Stimulated activated CD4-positive, alpha-beta T cell treated with anti-CD3 and anti-CD28 coated beads, Interleukin-12 subunit alpha, Interleukin-12 subunit beta, amount 100 ng/mL, for 24 hours (primary cell): Measurements from ENCODE around the gene TNFRSF1B.
A peak's percentile ranks its signal among the peaks of the same experiment; 100 is the strongest.
"Not testable (repeated sequence)": the region's sequence is repeated elsewhere in the genome, so short reads cannot be mapped to it uniquely, and the experiment has no call there.

Source experiments
- DNase-seq, 2 experiments: peaks; one replicate each; pipeline ENCODE4 v3.0.0-alpha.2; 2020; ENCODE audit warnings: low read depth in 2 of 2

TNFRSF1B gene

GRCh38 chr1:12219800-12220199 is 53.0 kb downstream of the TNFRSF1B start:
- DNase-seq: no peak

DNA sequence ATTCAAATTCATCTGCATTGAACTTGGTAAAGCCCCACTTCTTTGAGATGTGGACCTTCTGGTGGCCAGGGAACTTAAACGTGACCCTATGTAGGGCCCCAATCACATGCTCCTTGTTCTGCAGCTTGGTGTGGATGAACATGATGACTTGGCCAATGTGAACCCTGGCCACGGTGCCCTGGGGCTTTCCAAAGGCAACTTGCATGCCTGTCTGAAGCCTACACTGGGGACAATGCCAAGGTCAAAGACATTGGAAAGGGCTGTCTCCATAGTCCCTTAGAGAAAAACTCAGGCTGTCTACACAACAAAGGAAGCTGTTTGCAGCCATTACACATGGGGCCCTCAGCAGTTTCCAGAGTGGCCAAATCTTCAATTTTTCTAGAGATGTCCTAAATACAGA is 54.1 kb downstream of the TNFRSF1B start:
- no peak for DNase-seq

DNA sequence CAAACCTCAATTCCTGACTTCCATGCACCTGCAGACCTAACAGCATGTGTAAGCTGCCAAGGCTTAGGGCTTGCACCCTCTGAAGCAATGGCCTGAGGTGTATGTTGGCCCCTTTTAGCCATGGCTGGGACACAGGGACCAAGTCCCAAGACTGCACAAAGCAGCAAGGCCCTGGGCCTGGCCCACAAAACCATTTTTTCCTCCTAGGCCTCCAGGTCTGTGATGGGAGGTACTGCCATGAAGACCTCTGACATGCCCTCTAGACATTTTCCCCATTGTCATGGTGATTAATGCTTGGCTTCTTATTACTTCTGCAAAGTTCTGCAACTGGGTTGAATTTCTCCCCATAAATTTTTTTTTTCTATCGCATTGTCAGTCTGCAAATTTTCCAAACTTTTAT is 55.9 kb downstream of the TNFRSF1B start:
- DNase-seq: not testable (repeated sequence)

DNA sequence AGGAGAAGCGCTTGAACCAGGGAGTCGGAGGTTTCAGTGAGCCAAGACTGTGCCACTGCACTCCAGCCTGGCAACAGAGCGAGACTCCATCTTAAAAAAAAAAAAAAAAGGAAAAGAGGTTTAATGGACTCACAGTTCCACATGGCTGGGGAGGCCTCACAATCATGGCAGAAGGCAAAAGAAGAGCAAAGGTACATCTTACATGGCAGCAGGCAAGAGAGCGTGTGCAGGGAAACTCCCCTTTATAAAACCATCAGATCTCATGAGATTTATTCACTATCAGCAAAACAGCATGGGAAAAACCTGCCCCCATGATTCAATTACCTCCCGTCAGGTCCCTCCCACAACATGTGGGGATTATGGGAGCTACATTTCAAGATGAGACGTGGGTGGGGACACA is 57.3 kb downstream of the TNFRSF1B start:
- DNase-seq: not testable (repeated sequence)

DNA sequence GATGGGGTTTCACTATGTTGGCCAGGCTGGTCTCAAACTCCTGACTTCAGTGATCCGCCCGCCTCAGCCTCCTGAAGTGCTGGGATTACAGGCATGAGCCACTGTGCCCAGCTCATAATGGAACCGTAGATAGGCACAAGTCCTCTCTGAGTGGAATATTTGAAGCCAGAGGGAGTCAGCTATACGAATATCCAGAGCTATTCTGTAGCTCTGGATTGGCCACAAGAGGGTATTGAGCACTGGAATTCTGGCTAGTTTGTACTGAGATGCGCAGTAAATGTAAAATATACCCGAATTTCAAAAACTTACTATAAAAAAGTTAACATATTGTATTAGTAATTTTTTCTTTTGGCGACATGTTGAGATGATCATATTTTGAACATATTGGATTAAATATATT is 62.2 kb downstream of the TNFRSF1B start:
- DNase-seq: no peak

GRCh38 chr1:12229386-12229834 is 62.6 kb downstream of the TNFRSF1B start:
- no peak for DNase-seq

DNA sequence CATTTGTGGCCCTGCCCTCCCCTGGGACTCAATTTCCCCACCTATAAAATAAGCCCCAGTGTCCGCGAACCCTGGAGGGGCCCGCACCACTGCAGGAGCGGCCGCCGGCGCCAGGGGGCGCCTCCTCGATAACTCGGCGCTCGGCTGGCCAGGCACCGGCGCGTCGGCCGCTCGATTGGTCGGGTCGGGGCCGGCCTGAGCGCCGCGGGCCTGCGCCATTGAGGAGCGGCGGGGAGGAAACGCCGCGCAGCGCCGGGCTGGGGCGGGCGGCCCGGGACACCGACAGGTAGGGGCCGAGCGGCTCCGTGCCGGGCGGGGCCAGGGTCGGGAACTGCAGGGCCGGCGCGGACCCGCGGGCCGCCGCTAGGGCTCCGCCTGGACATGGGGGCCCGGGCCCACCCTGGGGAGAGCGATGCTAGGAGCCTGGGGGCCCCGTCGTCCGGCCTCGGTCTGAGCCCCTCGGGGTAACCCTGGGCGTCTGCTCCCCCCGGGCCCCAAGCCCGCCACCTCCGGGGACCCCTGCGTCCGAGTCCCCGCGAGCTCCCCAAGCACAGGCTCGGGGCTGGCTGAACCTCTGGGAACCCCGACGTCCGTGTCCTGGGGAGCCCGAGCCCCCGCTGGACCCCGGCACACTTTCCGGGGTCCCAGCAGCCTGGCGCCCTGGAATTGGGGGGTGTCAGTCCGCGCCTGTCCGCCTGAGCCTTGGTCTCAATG is 63.2 kb downstream of the TNFRSF1B start, which contains the start of gene VPS13D:
TSS of gene VPS13D (plus strand) at position 196 of the 714 bp plus-strand sequence. CDS start 4,237 bp downstream, outside the sequence.
- DNase-seq: peak; percentile 61 to 81

DNA sequence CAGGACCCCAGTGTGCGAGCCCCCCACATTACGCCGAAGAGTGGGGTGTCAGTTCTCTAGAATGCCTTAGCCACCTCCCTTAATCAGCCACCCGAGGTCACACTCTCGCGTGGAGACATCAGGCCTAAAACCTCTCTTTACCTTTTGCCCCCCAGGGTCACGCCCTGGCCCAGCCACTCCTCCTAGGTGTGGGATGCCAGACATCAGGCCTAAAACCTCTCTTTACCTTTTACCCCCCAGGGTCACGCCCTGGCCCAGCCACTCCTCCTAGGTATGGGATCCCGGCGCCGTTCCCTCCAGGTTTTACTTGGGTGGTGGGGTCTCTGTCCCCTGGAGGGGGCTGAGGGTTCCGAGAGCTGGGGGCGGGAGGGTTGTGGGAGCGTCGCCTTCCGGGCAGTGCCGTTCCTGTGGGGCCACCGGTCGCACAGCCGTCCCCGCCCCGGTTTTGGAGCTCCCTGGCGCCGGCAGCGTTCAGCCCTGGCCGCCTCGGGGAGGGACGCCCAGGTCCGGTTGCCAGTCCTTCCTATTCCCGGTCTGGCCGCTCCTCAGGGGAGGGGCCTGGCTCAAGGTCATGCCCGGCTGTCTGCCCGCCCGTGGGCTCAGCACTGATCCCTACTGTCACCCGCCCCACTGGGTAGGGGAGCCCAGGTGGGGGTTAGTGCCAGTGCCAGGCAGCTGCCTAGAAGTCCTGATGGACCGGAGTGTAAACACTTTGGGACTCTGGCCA is 63.9 kb downstream of the TNFRSF1B start:
- no peak for DNase-seq

- DNase-seq: no peak
These were observed 64.4 kb downstream of the TNFRSF1B start for GRCh38 chr1:12231276-12231595.

DNA sequence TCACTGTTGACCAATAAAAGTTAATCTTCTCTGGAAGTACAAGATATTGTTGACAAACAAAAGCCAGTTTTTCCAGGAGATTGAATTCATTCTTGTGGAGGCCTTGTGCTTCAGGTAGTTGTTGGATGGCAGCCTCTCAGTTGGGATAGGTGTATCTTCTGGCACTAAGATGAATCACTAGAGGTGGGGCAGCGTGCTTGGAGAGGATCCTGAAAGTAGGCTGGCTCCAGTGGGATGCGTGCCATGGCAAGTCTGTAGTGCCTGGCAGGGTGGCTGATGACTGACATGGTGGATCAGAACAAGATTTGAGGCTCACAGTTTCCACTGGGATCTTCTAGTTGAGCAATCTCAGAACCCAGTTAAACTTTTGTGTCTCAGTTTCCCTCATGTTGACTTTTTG is 65.4 kb downstream of the TNFRSF1B start:
- DNase-seq: no peak

DNA sequence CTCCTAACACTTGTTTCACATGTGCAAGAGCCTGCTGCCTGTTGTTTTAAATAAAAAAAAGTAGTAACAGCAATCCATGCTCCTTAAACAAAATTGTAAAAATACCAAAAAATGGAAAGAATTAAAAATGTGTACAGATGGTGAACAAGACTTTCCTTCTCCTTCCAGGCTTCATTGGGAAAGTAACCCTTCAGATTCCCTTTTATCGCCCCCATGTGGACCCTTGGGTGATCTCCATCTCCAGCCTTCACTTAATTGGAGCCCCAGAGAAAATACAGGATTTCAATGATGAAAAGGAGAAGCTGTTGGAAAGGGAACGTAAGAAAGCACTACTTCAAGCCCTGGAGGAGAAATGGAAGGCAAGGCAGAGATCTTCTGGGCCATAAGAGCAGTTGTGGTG is 77.3 kb downstream of the TNFRSF1B start:
- no peak for DNase-seq

GRCh38 chr1:12244585-12244984 is 77.8 kb downstream of the TNFRSF1B start:
- DNase-seq: no peak

DNA sequence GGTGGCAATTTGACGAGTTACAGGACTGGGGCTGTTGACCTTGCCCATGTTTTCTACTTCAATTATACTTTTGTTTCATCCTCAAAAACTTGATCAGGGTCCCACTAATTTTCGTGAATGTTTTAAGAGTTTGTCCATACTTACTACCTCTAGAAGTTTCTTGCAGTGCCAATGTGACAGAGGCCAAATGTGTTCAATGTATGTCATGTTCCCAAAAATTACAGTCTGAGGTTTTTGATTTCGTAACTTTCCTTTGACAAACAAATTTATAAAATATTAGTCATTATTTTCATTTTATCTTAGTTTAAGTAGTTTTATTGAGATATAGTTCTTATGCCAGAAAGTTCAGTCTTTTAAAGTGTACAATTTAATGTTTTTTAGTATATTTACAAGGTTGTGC is 78.3 kb downstream of the TNFRSF1B start:
- no peak for DNase-seq

GRCh38 chr1:12245733-12246132 is 78.9 kb downstream of the TNFRSF1B start:
- DNase-seq: no peak

DNA sequence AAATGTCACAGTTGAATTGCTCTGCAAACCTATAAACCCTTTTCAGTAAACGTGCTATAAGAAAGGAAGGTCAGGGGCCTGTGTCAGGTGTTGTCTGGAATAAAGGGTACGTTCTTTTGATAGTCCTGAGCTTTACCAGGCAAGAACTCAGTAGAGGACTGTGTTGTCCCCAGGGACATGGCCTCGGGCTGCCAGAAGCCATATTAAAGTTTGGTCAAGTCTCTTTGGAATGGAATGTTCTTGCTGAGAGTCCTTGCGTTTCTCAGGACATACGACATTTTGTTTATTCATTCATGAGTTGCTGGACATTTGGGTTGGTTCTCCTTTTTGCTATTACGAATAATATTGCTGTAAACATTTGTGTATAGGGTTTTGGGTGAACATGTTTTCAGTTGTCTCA is 79.8 kb downstream of the TNFRSF1B start:
- no peak for DNase-seq

- DNase-seq: no peak
These were observed 82.4 kb downstream of the TNFRSF1B start for GRCh38 chr1:12249181-12249580.

- no peak for DNase-seq
These were observed 83.0 kb downstream of the TNFRSF1B start for GRCh38 chr1:12249748-12250147.

- no peak for DNase-seq
These were observed 84.7 kb downstream of the TNFRSF1B start for GRCh38 chr1:12251442-12251841.

- no peak for DNase-seq
These were observed 89.1 kb downstream of the TNFRSF1B start for GRCh38 chr1:12255913-12256312.

- no peak for DNase-seq
These were observed 91.5 kb downstream of the TNFRSF1B start for GRCh38 chr1:12258272-12258671.
